Amniotic epithelial cell (primary cell): ENCODE data around the gene KNCN.

ENCODE experiments used
- DNase-seq: peaks from one replicate; pipeline ENCODE4 v3.0.0-alpha.2; 2010; ENCODE audit warnings: low read depth

KNCN gene

DNA sequence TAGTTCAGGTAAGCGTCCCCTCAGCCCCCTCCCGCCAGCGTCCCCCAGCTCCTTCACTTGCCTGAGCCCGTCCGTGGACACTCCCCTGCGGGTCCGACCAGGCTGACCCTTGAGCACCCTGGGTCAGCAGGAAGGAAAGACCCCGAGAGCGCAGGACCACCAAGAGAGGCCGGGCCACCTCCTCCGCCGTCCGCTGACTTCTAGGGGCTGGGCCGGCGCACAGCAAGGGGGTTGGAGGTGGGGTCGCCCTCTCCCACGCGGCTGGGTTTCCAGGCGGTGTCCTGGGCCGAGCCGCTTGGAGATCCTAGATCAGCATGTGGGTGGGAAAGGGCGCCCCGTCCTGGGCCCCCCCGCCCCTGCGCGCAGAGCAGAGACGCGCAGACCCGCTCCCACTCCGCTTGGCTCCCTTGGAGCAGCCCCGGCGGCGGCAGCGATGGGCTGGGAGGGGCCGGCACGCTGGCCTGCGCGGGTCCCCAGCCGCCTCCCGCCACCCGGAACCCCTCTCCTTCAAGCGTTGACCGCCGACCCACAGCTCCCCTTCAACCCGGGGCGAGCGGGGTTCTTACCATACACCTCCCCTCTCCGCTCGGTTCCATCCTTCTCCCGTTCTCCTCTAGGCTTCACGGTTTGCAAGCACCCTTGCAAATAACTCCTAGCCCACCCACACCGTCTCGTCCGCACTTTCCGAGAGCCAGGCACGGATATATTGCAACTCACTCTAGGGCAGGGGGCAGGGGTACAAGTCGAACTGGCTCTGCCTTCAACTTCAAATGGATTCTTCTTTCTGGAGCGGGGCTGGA lies 7.5 kb downstream of the KNCN start:
- no peak for DNase-seq

DNA sequence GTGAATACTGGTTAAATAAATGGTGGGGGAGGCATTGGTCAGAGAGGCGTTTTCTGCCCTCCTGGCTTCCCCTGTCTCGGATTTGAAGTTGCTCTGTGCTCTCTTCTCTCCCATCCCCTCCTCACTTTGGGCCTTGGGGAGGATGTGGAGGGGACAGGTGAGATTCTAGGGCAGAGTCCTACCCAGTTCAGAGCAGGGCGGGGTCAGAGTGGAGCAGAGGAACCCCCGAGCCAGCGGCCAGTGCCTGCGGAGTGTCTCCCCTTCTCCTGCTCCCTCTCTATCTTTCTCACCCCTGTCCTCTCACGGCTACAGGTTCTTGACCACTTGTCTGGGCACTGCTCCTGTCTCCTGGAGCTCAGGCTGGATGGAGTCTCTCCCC lies 8.1 kb downstream of the KNCN start:
- no peak for DNase-seq

DNA sequence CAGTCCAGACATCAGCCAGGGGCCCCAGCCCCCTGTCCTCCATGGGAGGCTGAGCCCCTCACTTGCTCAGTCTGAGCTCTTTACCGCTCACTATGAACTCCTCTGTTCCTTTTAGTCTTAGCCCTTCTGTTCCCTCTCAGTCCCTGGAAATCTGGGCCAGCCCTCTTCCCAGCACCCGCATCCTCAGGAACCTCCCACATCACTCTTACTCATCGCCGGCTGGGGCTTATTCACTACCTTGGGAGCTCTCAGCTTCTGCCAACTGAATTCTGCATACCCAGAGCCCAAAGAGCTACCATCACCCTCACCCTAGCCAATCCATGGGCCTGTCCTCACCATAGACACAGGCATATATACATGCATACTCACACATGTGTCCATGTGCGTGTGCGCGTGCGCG lies 11.5 kb downstream of the KNCN start:
- DNase-seq = peak; percentile 73

DNA sequence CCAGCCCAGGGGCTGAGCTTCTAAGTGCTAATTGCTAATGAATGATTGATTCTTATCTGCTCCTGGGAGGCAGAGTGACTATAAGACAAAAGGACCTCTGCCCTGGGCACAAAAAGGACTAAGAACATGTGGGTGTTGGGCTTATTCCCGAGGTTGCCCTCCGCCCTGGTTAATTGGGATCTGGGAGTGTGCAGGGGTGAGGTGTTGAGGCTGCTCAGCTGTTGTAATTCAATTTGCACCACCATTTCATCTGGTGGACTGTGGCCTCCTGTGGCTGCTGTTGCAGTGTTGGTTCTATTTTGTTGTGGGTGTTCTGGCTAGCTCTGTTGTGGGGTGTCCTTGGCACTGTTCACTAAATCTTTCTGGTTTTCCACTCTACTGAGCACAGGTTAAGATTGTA lies 13.3 kb downstream of the KNCN start:
- no peak for DNase-seq

DNA sequence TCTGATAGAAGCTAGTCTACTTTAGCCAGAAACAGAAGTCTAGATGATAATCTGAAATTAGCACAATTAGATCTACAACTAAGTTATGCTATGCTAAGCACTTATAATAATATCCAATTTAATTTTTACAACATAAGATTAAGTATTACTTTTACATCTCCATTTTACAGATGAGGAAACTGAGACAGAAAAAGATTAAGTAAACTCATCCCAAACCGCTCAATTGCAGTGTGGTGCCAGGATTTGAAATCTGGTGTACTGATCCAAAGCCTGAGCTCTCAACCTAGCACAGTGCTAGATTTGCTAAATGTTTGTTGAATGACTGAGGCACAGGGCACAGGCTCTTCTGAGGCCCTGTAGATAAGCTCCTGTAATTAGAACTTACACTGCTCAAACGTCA lies 13.8 kb downstream of the KNCN start:
- DNase-seq = no peak

DNA sequence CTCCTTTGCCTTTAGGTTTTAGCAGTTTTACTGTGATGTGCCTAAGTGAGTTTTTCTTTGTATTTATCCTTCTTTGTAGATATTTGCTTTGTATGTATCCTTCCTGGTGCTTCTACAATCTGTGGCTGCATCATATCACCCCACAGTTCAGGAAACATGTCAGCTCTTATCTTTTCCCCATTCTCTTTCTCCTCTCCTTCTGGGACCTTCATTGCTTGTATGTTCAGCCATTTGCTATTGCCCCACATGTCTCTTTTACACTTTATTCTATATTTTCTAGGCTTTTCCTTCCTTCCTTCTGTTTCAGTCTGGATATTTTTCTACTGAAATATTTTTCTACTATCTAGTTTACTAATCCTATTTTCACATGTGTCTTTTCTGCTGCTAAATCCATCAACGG lies 14.9 kb downstream of the KNCN start:
- DNase-seq = no peak

DNA sequence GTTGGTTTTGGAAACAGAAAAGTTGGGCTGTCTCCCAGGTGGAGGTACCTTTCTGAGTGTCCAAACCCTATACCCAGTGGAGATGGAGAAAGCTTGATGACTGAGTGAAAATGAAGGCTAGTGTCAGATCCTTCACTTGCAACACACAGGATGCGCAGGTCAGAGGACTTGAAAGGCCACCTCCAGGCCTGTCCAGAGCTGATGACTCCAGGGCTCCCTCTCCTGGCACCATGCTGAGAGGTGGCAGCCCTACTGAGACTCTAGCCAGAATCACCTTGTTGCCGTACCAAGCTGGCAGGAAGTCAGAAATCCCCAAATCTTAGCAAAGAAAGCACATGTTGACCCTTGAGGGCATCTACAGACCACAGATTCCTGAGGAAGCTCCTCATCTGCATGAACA lies 16.4 kb downstream of the KNCN start:
- DNase-seq = peak; percentile 22

DNA sequence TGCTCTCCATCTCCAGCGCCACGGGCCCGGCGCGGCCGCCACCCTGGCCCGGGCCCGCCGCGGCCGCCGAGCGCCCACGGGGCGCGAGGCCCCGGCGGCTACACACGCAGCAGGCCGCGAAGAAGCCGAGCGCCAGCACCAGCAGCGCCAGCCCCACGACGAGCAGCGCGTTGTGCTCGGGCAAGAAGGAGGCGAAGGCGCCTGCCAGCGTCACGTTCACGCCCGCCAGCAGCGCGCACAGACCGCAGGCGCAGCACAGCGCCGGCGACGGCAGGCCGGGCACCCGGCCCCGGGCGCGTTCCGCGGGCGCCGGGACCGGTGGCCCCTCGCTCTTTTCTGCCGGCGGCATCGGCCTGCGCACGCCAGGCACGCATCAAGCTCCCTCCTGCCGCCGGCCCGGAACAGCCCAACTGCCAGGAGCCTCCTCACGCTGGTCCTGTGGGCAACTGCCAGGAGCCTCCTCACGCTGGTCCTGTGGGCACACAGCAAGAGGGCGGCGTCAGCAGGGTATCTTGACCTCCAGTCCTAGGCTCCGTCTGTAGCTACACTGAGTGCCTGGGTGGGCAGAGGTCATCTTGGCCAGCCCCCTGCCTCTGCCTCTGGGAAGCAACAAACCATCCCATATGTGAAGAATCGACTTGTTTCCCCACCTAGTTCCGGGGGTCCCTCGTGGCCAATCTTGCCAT lies 18.1 kb downstream of the KNCN start:
- peak; percentile 37 for DNase-seq

DNA sequence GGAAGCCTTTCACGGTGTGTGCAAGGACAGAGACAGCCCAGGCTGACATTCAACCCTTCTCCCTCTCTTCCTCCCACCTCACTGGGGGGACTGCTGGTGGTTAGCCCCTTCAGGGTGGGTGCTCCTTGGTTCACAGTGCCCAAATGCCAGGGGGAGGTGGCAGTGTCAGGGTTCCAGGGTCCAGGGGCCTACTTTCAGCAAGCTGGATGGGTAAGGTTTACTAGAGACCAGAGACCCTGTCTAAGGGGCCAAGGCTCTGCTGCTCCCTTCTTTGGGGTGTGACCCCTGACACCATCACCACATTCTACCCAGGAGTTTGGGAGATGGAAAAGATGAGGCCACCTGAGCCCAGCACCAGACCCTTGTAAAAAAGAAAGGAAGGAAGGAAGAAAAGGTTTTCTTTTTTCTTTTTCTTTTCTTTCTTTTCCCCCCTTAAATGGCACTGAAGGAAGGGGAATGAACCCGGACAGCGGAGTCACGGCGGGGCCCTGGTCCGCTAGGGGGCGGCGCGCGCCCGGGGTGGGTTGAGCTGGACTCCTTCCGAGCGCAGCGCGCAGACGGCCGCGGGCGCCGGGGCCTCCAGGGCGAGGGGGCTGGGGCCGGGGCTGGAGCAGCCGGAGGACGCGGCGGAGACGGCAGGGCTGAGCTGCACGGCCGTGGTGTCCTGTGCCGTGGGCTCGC lies 18.8 kb downstream of the KNCN start:
- DNase-seq = peak; percentile 41

DNA sequence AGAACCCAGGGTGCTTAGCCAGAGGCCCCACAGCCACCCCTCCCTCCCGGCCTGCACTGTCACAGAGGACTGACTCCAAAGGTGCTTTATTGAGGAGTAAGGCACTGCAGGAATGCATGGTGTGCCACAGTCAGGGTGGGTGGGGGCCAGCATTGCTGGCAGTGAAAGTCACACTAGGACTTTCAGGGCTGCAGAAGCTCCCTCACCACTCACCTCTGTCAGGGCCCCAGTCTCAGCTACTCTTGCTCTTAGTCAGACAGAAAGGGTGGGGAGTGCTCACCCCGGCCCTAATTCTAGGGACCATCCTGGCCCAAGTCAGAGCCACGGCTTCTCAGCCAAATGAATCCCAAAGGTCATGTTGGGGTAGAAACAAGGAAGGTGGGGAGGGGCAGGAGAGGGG lies 19.4 kb downstream of the KNCN start:
- no peak for DNase-seq

DNA sequence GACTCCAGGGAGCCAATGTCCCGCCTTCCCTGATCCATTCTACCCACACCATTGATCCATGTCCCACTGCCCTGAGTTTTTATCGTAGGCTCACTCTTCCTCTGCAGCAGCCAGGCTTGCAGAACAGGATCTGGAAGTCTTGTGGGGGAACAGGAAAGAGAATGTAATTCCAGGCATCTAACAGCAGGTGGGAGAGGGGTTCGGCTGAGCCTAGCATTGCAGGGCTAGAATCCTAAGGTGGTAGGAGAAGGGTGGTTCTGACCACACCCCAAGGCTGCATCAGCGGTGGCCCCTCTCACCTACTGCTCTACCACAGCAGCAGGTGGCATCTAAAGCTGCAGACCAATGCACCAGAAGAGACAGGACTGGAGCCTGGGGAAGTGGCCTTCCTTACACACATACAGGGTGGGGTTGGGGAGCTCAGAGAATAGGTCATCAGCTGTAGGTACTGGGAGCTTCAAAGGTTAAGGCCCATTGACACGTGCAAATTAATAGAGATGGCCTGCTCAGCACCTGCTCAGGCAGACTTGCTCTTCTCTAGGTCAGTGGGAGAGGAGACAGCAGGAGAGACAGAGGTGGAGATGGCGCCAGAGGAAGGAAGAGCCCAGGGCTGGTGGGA lies 20.5 kb downstream of the KNCN start:
- no peak for DNase-seq

DNA sequence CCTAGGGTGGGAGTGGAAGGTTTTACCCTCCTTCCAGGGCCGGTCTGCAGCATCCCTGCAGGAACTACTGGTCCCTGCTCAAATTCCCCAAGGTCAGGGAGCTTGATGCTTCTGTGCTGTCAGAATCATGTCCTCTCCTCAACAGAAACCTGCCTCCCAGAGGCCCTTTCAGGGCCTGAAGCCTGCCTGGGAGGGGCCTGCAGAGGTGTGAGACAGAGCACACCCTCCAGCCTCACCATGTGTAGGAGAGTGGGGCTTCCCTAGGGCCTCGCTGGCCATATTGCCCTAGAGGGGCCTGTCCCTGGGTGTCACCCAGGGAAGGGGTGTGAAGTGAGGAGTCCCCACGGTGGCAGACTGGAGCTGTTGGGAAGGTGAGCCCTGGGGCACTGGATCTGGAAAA lies 21.1 kb downstream of the KNCN start:
- DNase-seq = no peak

DNA sequence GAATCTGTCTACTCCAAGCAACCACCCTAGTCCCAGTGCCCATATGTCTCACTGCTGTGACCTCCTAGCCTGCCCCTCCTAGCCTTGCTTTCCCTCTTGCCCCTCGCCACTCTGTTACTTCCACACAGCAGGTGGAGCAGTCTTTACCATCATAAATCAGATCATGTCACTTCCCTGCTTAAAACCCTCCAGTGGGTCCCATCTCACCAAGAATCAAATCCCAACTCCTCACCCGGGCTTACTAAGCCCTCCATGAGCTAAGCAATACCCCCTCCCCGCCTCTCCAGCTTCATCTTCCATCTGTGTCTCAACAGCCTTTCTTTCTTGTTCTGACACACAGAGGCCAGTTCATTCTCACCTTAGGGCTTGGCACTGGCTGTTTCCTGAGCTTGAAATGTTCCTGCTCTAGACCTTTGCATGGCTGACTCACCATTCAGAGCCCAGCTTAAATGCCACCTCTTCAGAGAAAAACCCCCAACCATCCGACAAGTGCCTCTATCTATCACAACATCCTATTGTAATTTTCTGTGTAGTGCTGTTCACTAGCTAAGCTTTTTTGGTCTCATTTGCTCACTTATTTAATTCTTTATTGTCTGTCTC lies 22.3 kb downstream of the KNCN start:
- DNase-seq = no peak

DNA sequence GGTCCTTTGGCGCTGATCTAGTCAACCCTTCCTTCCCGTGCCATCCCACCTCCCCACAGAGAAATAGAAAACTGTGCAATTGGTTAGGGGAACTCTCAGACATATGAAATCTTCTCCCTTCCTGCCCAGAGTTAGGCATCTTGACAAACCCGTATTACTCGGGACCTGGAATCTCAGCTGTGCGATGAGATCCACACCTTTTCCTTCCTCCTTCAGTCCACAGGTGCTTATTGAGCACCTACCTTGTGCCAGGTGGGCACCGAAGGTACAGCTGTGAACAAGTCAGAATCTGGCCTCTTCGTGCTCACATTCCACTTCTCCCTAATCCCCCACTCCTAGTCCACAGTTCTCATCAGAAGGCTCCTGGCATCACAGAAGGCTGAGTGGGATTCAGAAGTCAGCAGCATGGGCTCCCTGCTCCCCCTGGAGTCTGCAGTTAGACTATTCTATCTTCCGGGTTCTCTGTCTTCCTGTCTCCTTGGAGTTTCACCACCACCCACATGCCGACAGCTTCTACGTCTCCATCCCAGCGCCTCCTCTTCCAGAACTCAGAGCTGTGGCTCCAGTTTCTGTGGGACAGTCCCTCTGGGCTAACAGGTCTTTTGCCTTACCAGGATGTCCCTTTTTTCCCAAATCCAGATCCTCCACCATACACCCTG lies 23.0 kb downstream of the KNCN start:
- peak; percentile 25 for DNase-seq

DNA sequence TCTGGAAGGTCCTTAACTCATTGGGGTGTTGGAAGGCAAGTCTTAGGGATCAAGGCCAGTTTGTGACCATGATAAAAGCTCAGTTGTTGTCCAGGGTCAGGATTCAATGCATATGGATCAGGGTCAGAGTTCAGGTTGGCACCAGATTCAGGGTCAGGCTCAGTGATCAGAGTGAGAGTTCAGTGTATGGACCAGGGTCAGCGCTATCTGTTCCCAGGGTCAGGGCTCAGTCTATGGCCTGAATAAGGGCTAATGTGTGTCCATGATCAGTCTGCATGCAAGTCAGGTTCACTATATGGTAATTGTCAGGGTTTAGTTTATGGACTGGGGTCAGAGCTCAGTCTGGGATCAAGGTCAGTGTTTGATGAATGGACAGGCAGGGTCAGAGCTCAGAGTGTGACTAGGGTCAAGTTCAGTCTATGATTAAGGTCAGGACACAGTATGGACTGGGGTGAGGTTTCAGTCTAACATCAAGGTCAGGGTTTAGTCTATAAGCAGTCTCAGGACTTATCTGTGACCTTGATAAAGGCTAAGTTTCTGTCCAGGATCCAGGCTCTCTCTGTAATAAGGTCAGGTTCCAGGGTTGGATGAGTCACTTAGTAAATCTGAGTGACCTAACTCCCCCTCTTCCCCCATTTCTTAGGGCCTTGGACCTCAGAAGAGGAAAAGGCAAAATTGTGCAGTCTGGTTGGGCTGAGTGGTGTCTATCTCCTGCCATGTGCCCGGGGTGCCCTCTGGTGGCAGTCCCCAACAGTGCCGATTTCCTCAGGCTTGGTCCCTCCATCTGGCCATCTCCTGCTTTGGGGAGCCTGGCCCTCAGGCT lies 23.8 kb downstream of the KNCN start:
- peak; percentile 52 for DNase-seq

DNA sequence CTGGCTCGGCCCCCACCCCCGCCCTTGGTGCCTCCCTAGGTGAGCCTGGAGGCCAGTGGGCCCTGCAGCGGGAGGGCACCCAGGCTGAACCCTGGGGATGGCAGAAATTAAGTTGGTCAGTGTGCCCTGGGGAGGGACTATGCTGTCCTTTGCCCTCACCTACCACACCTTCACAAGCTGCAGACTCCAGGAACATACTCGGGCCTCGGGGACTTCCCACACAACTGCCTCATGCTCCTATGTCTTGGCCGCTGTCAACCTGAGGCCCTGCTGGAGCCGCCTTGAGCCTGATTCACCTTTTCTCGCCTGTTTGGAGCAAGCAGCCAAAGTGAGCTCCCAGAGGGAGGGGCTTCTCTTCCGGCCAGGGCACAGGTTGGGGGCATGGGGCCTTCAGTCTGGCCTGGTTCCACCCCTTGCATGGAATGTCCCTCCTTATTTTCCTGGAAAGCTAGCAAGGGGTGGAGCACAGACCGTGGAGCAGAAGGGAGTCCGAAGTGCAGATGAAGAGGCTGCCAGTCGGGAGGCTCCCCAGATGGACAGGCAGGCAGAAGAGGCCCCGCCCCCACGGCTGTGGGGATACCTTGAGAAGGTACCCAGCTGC lies 24.7 kb downstream of the KNCN start:
- no peak for DNase-seq

DNA sequence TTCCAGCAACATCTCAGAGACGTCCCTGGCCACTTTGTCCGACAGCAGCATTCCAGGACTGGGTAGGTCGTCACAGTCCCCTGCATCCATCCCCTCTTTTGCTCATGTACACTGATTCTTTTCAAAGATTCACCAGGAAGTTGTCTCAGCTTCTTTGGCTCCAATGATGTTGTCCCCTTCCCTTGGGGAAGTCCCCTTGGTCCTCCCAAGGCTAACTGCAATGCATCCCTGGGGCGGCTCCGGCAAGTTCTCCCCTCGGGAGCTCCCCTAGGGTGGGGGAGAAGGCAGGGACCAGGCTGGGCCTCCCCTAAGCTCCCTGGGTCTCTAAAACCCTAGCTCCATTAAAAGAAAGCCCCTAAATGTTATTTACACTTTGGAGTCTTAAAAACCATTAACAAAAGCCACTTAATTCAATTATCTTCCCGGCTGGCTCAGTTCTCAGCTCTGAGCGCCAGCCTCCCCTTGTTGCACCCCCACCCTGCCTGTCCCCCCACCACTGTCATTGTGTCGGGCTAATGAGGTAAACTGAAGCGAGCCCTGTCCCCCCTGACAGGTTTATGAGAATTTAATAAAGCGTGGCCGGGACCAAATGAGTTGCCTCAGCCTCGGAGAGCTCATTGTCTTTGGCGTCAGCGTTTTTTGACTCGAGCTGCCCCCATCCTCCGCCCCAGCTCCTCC lies 25.3 kb downstream of the KNCN start:
- DNase-seq = no peak

DNA sequence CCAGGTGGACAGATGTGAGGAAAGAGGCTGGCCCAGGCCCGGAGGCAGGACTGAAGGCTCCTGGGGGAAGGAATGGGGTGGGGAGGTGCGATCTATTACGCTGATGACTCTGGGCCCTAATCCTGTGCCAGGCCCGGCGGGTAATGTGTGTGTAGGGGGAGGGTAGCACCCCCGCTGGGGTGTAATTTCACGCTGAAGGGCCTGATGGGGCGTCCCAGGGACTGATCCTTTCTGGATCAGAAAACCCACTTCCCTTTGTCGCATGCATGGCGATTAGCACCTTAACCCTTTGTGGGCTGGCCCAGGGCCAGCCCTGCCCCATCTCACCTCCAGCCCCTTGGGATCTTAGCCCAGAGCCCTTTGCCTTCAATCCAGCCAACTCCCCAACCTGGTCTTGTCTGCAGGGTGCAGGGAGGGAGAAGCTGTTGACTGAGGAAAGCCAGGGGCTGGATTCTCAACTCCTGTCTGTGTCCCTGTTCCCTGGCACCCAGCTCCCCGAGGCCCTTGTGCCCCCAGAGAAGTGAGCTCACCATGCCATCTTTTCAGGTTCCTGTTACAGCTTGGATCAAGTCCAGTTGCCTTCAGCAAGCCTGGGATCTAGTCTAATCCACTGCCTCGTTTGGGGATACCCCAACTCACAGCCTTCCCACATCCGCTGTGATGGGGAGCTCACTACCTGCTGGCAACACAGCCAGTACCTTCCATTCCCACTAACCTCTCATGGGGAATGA lies 26.0 kb downstream of the KNCN start:
- DNase-seq = no peak

DNA sequence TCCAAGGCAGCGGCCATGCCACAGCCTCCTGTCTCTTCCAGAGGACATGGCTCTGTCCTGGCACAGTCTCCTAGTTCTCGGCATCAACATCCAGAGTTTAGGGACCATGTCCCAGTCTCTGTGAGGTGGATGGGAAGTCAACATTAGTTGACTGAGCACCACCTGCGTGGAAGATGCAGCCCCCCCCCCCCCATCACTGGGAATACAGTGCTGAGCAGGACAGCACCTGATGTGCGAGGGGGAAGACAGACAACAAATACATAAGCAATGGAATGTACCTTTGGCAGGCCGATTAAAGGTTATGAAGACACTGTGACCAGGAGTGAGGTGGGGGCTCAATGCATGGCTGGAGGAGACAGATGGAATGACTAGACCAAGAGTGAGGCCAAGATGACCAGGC lies 26.6 kb downstream of the KNCN start:
- DNase-seq = no peak
